Measurements from ENCODE around the gene PSMG4.

PSMG4 gene

GRCh38 chr6:3252861-3253596 lies 5.7 kb upstream of the PSMG4 start:
- no peak for DNase-seq

- DNase-seq = no peak
Observed at GRCh38 chr6:3253597-3253961, 5.2 kb upstream of the PSMG4 start.

GRCh38 chr6:3258201-3258600 lies 546 bp upstream of the PSMG4 start:
- no peak for DNase-seq

GRCh38 chr6:3259491-3259958 lies 778 bp downstream of the PSMG4 start:
- peak in 1 of 2 experiments; percentile 25 for DNase-seq

GRCh38 chr6:3260296-3260695 lies 1.5 kb downstream of the PSMG4 start:
- no peak for DNase-seq

GRCh38 chr6:3260772-3261517 lies 2.2 kb downstream of the PSMG4 start:
- no peak for DNase-seq

- no peak for DNase-seq
Observed at GRCh38 chr6:3261518-3261820, 2.7 kb downstream of the PSMG4 start.

- no peak for DNase-seq
Observed at GRCh38 chr6:3261921-3262320, 3.2 kb downstream of the PSMG4 start.

- no peak for DNase-seq
Observed at GRCh38 chr6:3263096-3263495, 4.3 kb downstream of the PSMG4 start.

GRCh38 chr6:3264356-3264755 lies 5.6 kb downstream of the PSMG4 start:
- no peak for DNase-seq

- DNase-seq = no peak
Observed at GRCh38 chr6:3265671-3266070, 6.9 kb downstream of the PSMG4 start.

- DNase-seq = no peak
Observed at GRCh38 chr6:3266170-3266569, 7.4 kb downstream of the PSMG4 start.

- no peak for DNase-seq
Observed at GRCh38 chr6:3267162-3267561, 8.4 kb downstream of the PSMG4 start.

- DNase-seq = no peak
Observed at GRCh38 chr6:3268680-3269079, 9.9 kb downstream of the PSMG4 start.

- no peak for DNase-seq
Observed at GRCh38 chr6:3269281-3269975, 10.7 kb downstream of the PSMG4 start.

GRCh38 chr6:3270258-3270657 lies 11.5 kb downstream of the PSMG4 start:
- no peak for DNase-seq

- no peak for DNase-seq
Observed at GRCh38 chr6:3271756-3272155, 13.0 kb downstream of the PSMG4 start.

- DNase-seq = no peak
Observed at GRCh38 chr6:3272911-3273547, 14.3 kb downstream of the PSMG4 start.

GRCh38 chr6:3273707-3274521 lies 15.2 kb downstream of the PSMG4 start:
- no peak for DNase-seq

GRCh38 chr6:3276174-3277167 lies 17.7 kb downstream of the PSMG4 start:
- DNase-seq = no peak

- DNase-seq = no peak
Observed at GRCh38 chr6:3277251-3277650, 18.5 kb downstream of the PSMG4 start.

All from NCI-H1930 (cell line).